Mesothelial cell of epicardium (in vitro differentiated cells): Measurements from ENCODE around the gene PSMC5. TPM values are rescaled to one million over a fixed set of nuclear protein-coding genes. Genes with fewer than 3 reads are reported as not detected.
A peak's percentile ranks its signal among the peaks of the same experiment; 100 is the strongest.

Experiments used
- DNase-seq, 2 experiments: peaks; one replicate each; pipeline ENCODE4 v3.0.0; 2021; ENCODE audit warnings: low spot score in 2 of 2; ENCODE audit not compliant: unreplicated experiment in 2 of 2
- H3K27ac Mint-ChIP-seq: 2 replicates; pipeline ENCODE4 v1.8.0; 2021; ENCODE audit warnings: mixed read lengths
- H3K27me3 Mint-ChIP-seq: 2 replicates; pipeline ENCODE4 v1.8.0; 2021; ENCODE audit warnings: low read depth, mixed read lengths
- H3K36me3 Mint-ChIP-seq: 2 replicates; pipeline ENCODE4 v1.8.0; 2021; ENCODE audit warnings: mixed read lengths
- H3K4me1 Mint-ChIP-seq: 2 replicates; pipeline ENCODE4 v1.8.0; 2021; ENCODE audit warnings: mixed read lengths
- H3K4me3 Mint-ChIP-seq: 2 replicates; pipeline ENCODE4 v1.8.0; 2021; ENCODE audit warnings: mild to moderate bottlenecking, moderate library complexity, mixed read lengths
- H3K9me3 Mint-ChIP-seq: 2 replicates; pipeline ENCODE4 v1.8.0; 2021; ENCODE audit warnings: mixed read lengths
- total RNA-seq: library from RNA; stranded (reverse); gene quantifications from 3 replicates; pipeline ENCODE4 v1.2.1, GENCODE V29; 2021
- TF ChIP-seq, protein P1 (sequence below): fragments of 200-600 bp; sonication (generic); IDR thresholded peaks from one replicate; pipeline ENCODE4 v1.5.0; 2021; ENCODE audit warnings: antibody characterized with exemption; ENCODE audit not compliant: unreplicated experiment

PSMC5 gene
- total RNA-seq, 1 donor from 2014 or later, result 76.5 TPM

DNA sequence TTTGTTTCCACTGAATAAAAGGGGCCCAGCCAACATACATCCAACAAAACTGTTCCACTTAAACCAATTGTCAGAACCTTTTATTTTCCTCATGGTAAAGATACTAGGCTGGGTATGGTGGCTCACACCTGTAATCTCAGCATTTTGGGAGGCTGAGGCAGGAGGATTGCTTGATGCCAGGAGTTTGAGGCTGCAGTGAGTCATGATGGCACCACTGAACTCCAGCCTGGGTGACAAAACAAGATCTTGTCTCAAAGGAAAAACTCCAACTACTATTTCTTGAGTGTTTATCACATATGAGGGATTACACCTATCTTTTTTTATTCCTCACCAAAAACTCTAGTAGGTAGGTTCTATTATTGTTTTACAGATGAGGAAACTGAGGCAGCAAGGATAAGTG, 4.7 kb upstream of the PSMC5 start:
- TF ChIP-seq, protein P1, sequence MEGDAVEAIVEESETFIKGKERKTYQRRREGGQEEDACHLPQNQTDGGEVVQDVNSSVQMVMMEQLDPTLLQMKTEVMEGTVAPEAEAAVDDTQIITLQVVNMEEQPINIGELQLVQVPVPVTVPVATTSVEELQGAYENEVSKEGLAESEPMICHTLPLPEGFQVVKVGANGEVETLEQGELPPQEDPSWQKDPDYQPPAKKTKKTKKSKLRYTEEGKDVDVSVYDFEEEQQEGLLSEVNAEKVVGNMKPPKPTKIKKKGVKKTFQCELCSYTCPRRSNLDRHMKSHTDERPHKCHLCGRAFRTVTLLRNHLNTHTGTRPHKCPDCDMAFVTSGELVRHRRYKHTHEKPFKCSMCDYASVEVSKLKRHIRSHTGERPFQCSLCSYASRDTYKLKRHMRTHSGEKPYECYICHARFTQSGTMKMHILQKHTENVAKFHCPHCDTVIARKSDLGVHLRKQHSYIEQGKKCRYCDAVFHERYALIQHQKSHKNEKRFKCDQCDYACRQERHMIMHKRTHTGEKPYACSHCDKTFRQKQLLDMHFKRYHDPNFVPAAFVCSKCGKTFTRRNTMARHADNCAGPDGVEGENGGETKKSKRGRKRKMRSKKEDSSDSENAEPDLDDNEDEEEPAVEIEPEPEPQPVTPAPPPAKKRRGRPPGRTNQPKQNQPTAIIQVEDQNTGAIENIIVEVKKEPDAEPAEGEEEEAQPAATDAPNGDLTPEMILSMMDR, result no peak
- no peak for DNase-seq
- H3K36me3 Mint-ChIP-seq, result peaks cover 44% of the 10 kb centered on the region
- no peak overlapping the region for H3K27ac Mint-ChIP-seq
- H3K9me3 Mint-ChIP-seq, result no peaks in the 10 kb centered on the region
- peaks cover 12% of the 10 kb centered on the region for H3K4me1 Mint-ChIP-seq
- no peaks in the 10 kb centered on the region for H3K27me3 Mint-ChIP-seq
- H3K4me3 Mint-ChIP-seq, result no peak overlapping the region

DNA sequence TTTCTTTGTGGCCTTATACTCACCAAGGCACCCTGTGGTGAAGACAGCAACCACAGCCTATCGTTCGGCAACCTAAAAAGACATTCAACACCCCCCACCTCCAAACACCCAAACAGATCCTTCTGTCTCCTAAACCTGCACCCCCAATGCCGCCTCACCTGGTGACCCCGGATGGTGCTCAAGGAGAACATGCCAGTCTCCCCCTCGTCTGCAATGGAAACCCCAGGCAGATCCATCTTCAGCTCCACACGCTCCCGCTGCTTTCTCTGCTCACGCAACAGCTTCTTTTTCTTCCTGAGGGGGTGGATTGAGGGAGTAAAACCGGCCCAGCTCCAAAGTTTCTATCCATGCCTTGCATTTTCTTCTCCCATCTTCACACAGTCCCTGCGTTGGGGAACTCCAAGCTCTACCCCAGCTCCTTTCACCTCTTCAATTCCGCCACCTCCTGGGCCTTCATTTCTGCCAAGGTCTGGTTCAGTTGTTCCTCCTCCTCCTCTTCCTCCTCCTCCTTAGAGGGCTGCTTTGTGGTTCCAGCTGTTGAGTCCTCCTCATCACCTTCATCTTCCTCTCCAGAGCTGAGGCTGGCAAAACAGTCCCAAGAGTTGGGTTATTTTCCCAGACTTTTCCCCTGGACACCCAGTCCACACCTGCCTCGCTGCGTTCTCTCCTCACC, 3.4 kb upstream of the PSMC5 start:
- Mint-ChIP-seq H3K9me3 (no peaks in the 10 kb centered on the region), H3K36me3 (peaks cover 31% of the 10 kb centered on the region), H3K4me3 (peak overlapping the region; percentile 13)

DNA sequence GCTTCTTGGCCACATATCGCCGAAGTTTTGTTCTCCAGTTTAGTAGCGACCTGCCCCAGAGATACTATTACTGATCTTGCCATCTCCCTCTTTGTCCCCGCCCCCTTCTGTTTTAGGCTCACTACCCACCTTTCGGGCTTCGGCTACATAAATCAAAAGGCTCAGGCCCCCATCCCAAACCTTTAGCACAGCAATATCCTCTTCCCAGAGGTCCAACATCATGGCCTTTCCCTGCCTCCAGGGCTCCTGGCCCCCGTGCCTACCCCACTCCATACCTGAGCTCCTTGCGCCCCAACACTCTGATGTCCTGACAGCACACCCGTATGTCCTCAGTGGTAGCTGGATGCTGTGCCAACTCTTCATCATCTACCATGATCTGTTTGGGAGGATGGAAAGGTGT, 2.9 kb upstream of the PSMC5 start:
- Mint-ChIP-seq H3K4me3 (peak overlapping the region; percentile 13), H3K9me3 (no peaks in the 10 kb centered on the region), H3K36me3 (peaks cover 27% of the 10 kb centered on the region), H3K27me3 (no peaks in the 10 kb centered on the region), H3K4me1 (peaks cover 21% of the 10 kb centered on the region), H3K27ac (no peak overlapping the region)
- TF ChIP-seq, protein P1, result no peak
- no peak for DNase-seq

More for the DNA sequence above, 3.4 kb upstream of the PSMC5 start:
- TF ChIP-seq, protein P1, result no peak
- Mint-ChIP-seq H3K27ac (no peak overlapping the region), H3K27me3 (no peaks in the 10 kb centered on the region), H3K4me1 (peaks cover 21% of the 10 kb centered on the region)
- no peak for DNase-seq

DNA sequence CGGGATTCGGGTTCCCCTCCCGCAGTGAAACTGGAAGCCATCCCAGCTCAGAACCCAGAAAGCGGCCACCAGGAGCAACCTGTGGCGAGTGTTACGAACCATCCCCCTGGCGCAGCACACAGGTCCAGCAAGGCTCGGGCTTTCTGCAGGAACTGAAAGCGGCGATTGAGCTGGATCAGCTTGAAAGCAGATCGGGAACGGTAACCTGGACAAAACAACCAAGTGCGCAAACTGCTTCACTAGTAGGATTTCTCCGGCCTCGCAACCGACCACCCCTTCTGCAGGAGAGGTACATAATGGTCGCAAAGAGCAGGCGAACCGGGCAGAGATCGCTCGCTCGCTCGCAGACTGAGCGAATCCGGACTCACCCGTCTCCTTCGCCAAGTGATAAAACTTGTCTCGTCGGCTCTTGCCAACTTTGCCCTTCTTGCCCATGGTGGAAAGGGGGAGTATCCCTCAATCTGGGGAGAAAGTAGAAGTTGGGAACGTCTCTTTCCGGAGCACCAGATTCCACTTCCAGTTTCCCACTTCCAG, 696 bp upstream of the PSMC5 start:
- H3K4me3 Mint-ChIP-seq, result peak overlapping the region; percentile 97
- no peaks in the 10 kb centered on the region for H3K27me3 Mint-ChIP-seq
- peak overlapping the region; percentile 100 for H3K27ac Mint-ChIP-seq
- no peaks in the 10 kb centered on the region for H3K9me3 Mint-ChIP-seq
- TF ChIP-seq, protein P1, result no peak
- H3K4me1 Mint-ChIP-seq, result peaks cover 24% of the 10 kb centered on the region
- peaks cover 32% of the 10 kb centered on the region for H3K36me3 Mint-ChIP-seq
- peak in 1 of 2 experiments; percentile 50 for DNase-seq

DNA sequence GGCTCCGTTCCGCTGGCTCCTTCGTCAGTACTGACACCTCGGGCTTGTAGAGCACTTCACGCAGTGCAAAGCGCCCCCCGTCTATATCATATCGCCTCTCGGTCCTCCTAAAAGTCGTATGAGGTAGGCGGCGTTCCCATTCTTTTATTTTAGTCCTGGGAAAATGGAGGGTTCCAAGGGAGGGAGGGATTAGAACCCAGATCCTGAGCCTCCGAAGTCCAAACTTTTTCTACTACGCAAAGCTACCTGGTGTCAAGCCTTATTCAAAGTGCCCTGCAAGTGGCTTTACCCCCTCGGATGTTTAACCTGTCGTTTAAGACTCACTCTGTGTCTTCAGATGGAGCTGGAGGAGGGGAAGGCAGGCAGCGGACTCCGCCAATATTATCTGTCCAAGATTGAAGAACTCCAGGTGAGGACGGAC, 580 bp downstream of the PSMC5 start:
- Mint-ChIP-seq H3K27me3 (no peaks in the 10 kb centered on the region), H3K36me3 (peaks cover 37% of the 10 kb centered on the region), H3K4me1 (peaks cover 24% of the 10 kb centered on the region), H3K4me3 (peak overlapping the region; percentile 97), H3K27ac (peak overlapping the region; percentile 100), H3K9me3 (no peaks in the 10 kb centered on the region)
- TF ChIP-seq, protein P1, result no peak
- no peak for DNase-seq
